Kidney capillary endothelial cell (primary cell): ENCODE measurements around the gene CISH.

Source experiments
- DNase-seq: peaks from one replicate; pipeline ENCODE4 v3.0.0-alpha.2; 2018; ENCODE audit warnings: low spot score

Gene CISH

GRCh38 chr3:50612970-50613846 is 1.6 kb upstream of the CISH start:
- no peak for DNase-seq

GRCh38 chr3:50612234-50612882 is 784 bp upstream of the CISH start:
- DNase-seq = no peak

GRCh38 chr3:50610992-50611463 is 546 bp downstream of the CISH start:
- no peak for DNase-seq

GRCh38 chr3:50610181-50610971 is 1.2 kb downstream of the CISH start:
- no peak for DNase-seq

- no peak for DNase-seq
These were observed 1.9 kb downstream of the CISH start for GRCh38 chr3:50609763-50610085.

GRCh38 chr3:50609071-50609762 is 2.4 kb downstream of the CISH start:
- no peak for DNase-seq

GRCh38 chr3:50608278-50608677 is 3.3 kb downstream of the CISH start:
- DNase-seq = no peak

- no peak for DNase-seq
These were observed 4.1 kb downstream of the CISH start for GRCh38 chr3:50607271-50608091.

- DNase-seq = no peak
These were observed 5.0 kb downstream of the CISH start for GRCh38 chr3:50606596-50606995.

GRCh38 chr3:50605901-50606326 is 5.7 kb downstream of the CISH start:
- no peak for DNase-seq

GRCh38 chr3:50604628-50605588 is 6.7 kb downstream of the CISH start:
- DNase-seq = no peak

- DNase-seq = no peak
These were observed 7.4 kb downstream of the CISH start for GRCh38 chr3:50604110-50604621.

GRCh38 chr3:50603261-50604109 is 8.1 kb downstream of the CISH start:
- no peak for DNase-seq

GRCh38 chr3:50602595-50603191 is 8.9 kb downstream of the CISH start:
- DNase-seq = no peak

GRCh38 chr3:50600841-50601591 is 10.6 kb downstream of the CISH start:
- DNase-seq = peak; percentile 52

GRCh38 chr3:50600141-50600753 is 11.3 kb downstream of the CISH start:
- no peak for DNase-seq

GRCh38 chr3:50599716-50600118 is 11.9 kb downstream of the CISH start:
- no peak for DNase-seq
